Measurements from ENCODE around the gene FAM193A.
"Not testable (repeated sequence)": the region's sequence is repeated elsewhere in the genome, so short reads cannot be mapped to it uniquely, and the experiment has no call there.

Gene FAM193A

GRCh38 chr4:2768124-2768523, 231.7 kb downstream of the FAM193A start:
- Histone ChIP-seq H4K20me1 (ENCODE audit: insufficient read depth, low read length) (no peaks in the 10 kb centered on the region), H3K4me1 (ENCODE audit: insufficient read depth, low read length, severe bottlenecking) (peaks cover 6% of the 10 kb centered on the region), H3K36me3 (ENCODE audit: insufficient read depth, low read length) (no peaks in the 10 kb centered on the region), H3K27me3 (ENCODE audit: insufficient read depth, low read length) (no peaks in the 10 kb centered on the region), H3F3A (ENCODE audit: insufficient read depth, low read length) (no peaks in the 10 kb centered on the region), H3K9me2 (ENCODE audit: low read depth, low read length) (no peaks in the 10 kb centered on the region), H3K79me2 (ENCODE audit: insufficient read depth, low read length) (no peaks in the 10 kb centered on the region), H3K9me3 (ENCODE audit: low read length) (no peaks in the 10 kb centered on the region), H3K27ac (ENCODE audit: low read depth, low read length, poor library complexity, severe bottlenecking) (no peak overlapping the region), H3K4me2 (ENCODE audit: low read length) (no peak overlapping the region), H2AFZ (ENCODE audit: low read length) (no peak overlapping the region), H3K9ac (ENCODE audit: low read length) (no peak overlapping the region), H3K4me3 (ENCODE audit: low read depth, low read length, poor library complexity, severe bottlenecking) (no peak overlapping the region)
- TF ChIP-seq, protein P1, sequence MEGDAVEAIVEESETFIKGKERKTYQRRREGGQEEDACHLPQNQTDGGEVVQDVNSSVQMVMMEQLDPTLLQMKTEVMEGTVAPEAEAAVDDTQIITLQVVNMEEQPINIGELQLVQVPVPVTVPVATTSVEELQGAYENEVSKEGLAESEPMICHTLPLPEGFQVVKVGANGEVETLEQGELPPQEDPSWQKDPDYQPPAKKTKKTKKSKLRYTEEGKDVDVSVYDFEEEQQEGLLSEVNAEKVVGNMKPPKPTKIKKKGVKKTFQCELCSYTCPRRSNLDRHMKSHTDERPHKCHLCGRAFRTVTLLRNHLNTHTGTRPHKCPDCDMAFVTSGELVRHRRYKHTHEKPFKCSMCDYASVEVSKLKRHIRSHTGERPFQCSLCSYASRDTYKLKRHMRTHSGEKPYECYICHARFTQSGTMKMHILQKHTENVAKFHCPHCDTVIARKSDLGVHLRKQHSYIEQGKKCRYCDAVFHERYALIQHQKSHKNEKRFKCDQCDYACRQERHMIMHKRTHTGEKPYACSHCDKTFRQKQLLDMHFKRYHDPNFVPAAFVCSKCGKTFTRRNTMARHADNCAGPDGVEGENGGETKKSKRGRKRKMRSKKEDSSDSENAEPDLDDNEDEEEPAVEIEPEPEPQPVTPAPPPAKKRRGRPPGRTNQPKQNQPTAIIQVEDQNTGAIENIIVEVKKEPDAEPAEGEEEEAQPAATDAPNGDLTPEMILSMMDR (IDR thresholded peaks at IDR 0.05; ENCODE audit: low read length) = no peak
- no peak for TF ChIP-seq EZH2 (IDR thresholded peaks at IDR 0.05; ENCODE audit: borderline replicate concordance, low read length)

DNA sequence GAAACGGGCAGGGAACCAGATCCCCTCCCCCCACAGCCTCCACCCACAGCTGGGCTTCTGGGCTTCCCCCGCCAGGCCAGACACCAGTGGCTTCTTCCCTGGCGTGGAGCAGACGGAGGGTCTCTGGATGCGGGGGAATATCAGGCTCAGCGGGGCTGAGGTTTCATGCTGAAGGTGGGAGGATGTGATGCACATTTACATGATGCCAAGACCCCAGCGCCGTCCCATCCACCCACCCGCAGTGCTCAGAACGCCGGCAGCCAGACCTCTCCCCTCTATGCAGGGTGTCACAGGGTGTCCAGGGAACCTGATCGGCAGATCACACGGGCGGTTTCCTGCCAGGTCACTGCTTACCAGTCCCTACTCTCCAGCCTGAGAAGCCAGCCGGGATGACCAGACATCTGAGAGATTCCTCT, 232.5 kb downstream of the FAM193A start:
- H3K36me3 ChIP-seq (ENCODE audit: insufficient read depth, low read length) = no peaks in the 10 kb centered on the region
- no peak overlapping the region for H3K4me2 ChIP-seq (ENCODE audit: low read length)
- H3K9me3 ChIP-seq (ENCODE audit: low read length) = no peaks in the 10 kb centered on the region
- no peaks in the 10 kb centered on the region for H3F3A ChIP-seq (ENCODE audit: insufficient read depth, low read length)
- TF ChIP-seq, protein P1 (IDR thresholded peaks at IDR 0.05; ENCODE audit: low read length) = no peak
- TF ChIP-seq EZH2 (IDR thresholded peaks at IDR 0.05; ENCODE audit: borderline replicate concordance, low read length) = no peak
- H3K27ac ChIP-seq (ENCODE audit: low read depth, low read length, poor library complexity, severe bottlenecking) = no peak overlapping the region
- H3K9me2 ChIP-seq (ENCODE audit: low read depth, low read length) = no peaks in the 10 kb centered on the region
- no peak overlapping the region for H3K9ac ChIP-seq (ENCODE audit: low read length)
- H3K27me3 ChIP-seq (ENCODE audit: insufficient read depth, low read length) = no peaks in the 10 kb centered on the region
- no peak overlapping the region for H3K4me3 ChIP-seq (ENCODE audit: low read depth, low read length, poor library complexity, severe bottlenecking)
- peaks cover 1% of the 10 kb centered on the region for H3K4me1 ChIP-seq (ENCODE audit: insufficient read depth, low read length, severe bottlenecking)
- H2AFZ ChIP-seq (ENCODE audit: low read length) = no peak overlapping the region
- H4K20me1 ChIP-seq (ENCODE audit: insufficient read depth, low read length) = no peaks in the 10 kb centered on the region
- no peaks in the 10 kb centered on the region for H3K79me2 ChIP-seq (ENCODE audit: insufficient read depth, low read length)

DNA sequence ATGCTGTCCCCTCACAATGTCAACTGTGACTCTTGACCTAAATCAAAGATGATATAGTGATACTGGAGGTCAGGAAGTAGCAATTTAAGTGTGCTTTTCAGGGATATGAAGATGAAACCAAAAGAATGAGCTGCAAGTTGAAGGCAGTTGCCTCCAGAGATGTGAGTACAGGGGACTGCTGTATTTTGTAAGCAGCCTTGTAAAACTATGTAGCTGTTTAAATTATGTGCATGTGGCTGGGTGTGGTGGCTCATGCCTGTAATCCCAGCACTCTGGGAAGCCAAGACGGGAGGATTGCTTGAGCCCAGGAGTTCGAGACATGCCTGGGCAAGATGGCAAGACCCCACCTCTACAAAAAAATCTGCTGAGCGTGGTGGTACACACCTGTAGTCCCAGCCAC, 234.8 kb downstream of the FAM193A start:
- Histone ChIP-seq H3K27ac (ENCODE audit: low read depth, low read length, poor library complexity, severe bottlenecking) (no peak overlapping the region), H3K27me3 (ENCODE audit: insufficient read depth, low read length) (no peaks in the 10 kb centered on the region), H3F3A (ENCODE audit: insufficient read depth, low read length) (no peaks in the 10 kb centered on the region), H3K36me3 (ENCODE audit: insufficient read depth, low read length) (no peaks in the 10 kb centered on the region), H3K4me1 (ENCODE audit: insufficient read depth, low read length, severe bottlenecking) (no peaks in the 10 kb centered on the region), H3K9me2 (ENCODE audit: low read depth, low read length) (no peaks in the 10 kb centered on the region), H3K79me2 (ENCODE audit: insufficient read depth, low read length) (no peaks in the 10 kb centered on the region), H3K4me3 (ENCODE audit: low read depth, low read length, poor library complexity, severe bottlenecking) (no peak overlapping the region), H4K20me1 (ENCODE audit: insufficient read depth, low read length) (no peaks in the 10 kb centered on the region), H3K4me2 (ENCODE audit: low read length) (no peak overlapping the region), H3K9me3 (ENCODE audit: low read length) (no peaks in the 10 kb centered on the region), H3K9ac (ENCODE audit: low read length) (no peak overlapping the region), H2AFZ (ENCODE audit: low read length) (no peak overlapping the region)
- TF ChIP-seq, protein P1 (IDR thresholded peaks at IDR 0.05; ENCODE audit: low read length) = no peak
- no peak for TF ChIP-seq EZH2 (IDR thresholded peaks at IDR 0.05; ENCODE audit: borderline replicate concordance, low read length)

GRCh38 chr4:2780643-2781042, 244.2 kb downstream of the FAM193A start:
- H3K9me2 ChIP-seq (ENCODE audit: low read depth, low read length); H3K27me3 ChIP-seq (ENCODE audit: insufficient read depth, low read length); H2AFZ ChIP-seq (ENCODE audit: low read length); H3K4me3 ChIP-seq (ENCODE audit: low read depth, low read length, poor library complexity, severe bottlenecking); H3K9me3 ChIP-seq (ENCODE audit: low read length); H3K27ac ChIP-seq (ENCODE audit: low read depth, low read length, poor library complexity, severe bottlenecking); H3K9ac ChIP-seq (ENCODE audit: low read length); H3K36me3 ChIP-seq (ENCODE audit: insufficient read depth, low read length); H3K79me2 ChIP-seq (ENCODE audit: insufficient read depth, low read length); H3F3A ChIP-seq (ENCODE audit: insufficient read depth, low read length); H4K20me1 ChIP-seq (ENCODE audit: insufficient read depth, low read length); H3K4me1 ChIP-seq (ENCODE audit: insufficient read depth, low read length, severe bottlenecking); H3K4me2 ChIP-seq (ENCODE audit: low read length): not testable (repeated sequence)

Measured in OCI-LY1 (cell line).